Smooth muscle cell (in vitro differentiated cells): ENCODE results near the gene RIPK4. TPM values are rescaled to one million over a fixed set of nuclear protein-coding genes. Genes with fewer than 3 reads are reported as not detected.

ENCODE experiments used
- DNase-seq: peaks from one replicate; lab custom pipeline; 2025; ENCODE audit not compliant: unreplicated experiment; lab: John Stamatoyannopoulos, UW
- H2AFZ ChIP-seq: fragments of 200-600 bp; sonication (generic); 2 replicates; pipeline ENCODE4 v1.6.0; 2016; ENCODE audit warnings: antibody characterized with exemption, low read depth, mild to moderate bottlenecking
- H3F3A ChIP-seq: fragments of 200-600 bp; sonication (generic); 2 replicates; pipeline ENCODE4 v1.6.0; 2017; ENCODE audit warnings: antibody characterized with exemption, low read depth
- H3K27ac ChIP-seq: fragments of 200-600 bp; sonication (generic); 2 replicates; pipeline ENCODE4 v1.5.1; 2016; ENCODE audit warnings: low read depth, mild to moderate bottlenecking
- H3K27me3 ChIP-seq: fragments of 200-600 bp; sonication (generic); 2 replicates; pipeline ENCODE4 v1.6.1; 2016; ENCODE audit warnings: low read depth, mild to moderate bottlenecking
- H3K36me3 ChIP-seq: fragments of 200-600 bp; sonication (generic); 2 replicates; pipeline ENCODE4 v1.5.1; 2016; ENCODE audit warnings: low read depth
- H3K4me1 ChIP-seq: fragments of 200-600 bp; sonication (generic); 2 replicates; pipeline ENCODE4 v1.5.1; 2016; ENCODE audit warnings: low read depth
- H3K4me2 ChIP-seq: fragments of 200-600 bp; sonication (generic); 2 replicates; pipeline ENCODE4 v1.6.0; 2016; ENCODE audit warnings: mild to moderate bottlenecking
- H3K4me3 ChIP-seq: fragments of 200-600 bp; sonication (generic); 2 replicates; pipeline ENCODE4 v1.5.1; 2016; ENCODE audit warnings: mild to moderate bottlenecking
- H3K79me2 ChIP-seq: fragments of 200-600 bp; sonication (generic); 2 replicates; pipeline ENCODE4 v1.6.0; 2016; ENCODE audit warnings: low read depth, mild to moderate bottlenecking
- H3K9ac ChIP-seq: fragments of 200-600 bp; sonication (generic); 2 replicates; pipeline ENCODE4 v1.6.0; 2016; ENCODE audit warnings: low read depth
- H3K9me3 ChIP-seq: fragments of 200-600 bp; sonication (generic); replicated peaks from 2 replicates; pipeline ENCODE4 v1.5.1; 2016; ENCODE audit warnings: low read depth
- H4K20me1 ChIP-seq: fragments of 200-600 bp; sonication (generic); 2 replicates; pipeline ENCODE4 v1.6.0; 2016; ENCODE audit warnings: low read depth
- WGBS: methylation state at CpG from one replicate; pipeline ENCODE4 v1.1.7; 2016; ENCODE audit warnings: low lambda C conversion rate; 5-methylcytosine and 5-hydroxymethylcytosine counted together
- microRNA-seq: library from miRNA; unstranded; fragments of <30 nt; microRNA quantifications from one replicate; pipeline ENCODE4, GENCODE V29; 2016; ENCODE audit warnings: borderline number of aligned reads
- polyA plus RNA-seq: library from polyadenylated mRNA; unstranded; fragments of >200 nt; fragmentation: Nextera tagmentation; extraction: Ambion mirVana; gene quantifications from 2 replicates; pipeline ENCODE4 v1.2.1, GENCODE V29; 2016
- small RNA-seq: library from RNA; depleted of rRNA; stranded (forward); fragments of <200 nt; gene quantifications from one replicate; pipeline ENCODE3, GENCODE V24; 2014
- total RNA-seq: library from RNA; depleted of rRNA; stranded (reverse); fragments of >200 nt; gene quantifications from 2 replicates; pipeline ENCODE4 v1.2.3, GENCODE V29; 2014
- TF ChIP-seq, protein P1 (sequence below): fragments of 200-600 bp; sonication (generic); IDR thresholded peaks from 2 replicates; pipeline ENCODE4 v1.5.1; 2017; ENCODE audit warnings: borderline replicate concordance, mild to moderate bottlenecking, antibody characterized with exemption; ENCODE audit not compliant: insufficient read depth, poor library complexity, severe bottlenecking

The RIPK4 gene
- total and polyA plus RNA-seq, 2 experiments from 2014 or later, result 1.1 to 3.7 TPM

- no peaks in the 10 kb centered on the region for H3K9me3 ChIP-seq
- 95% methylated on average over 10 of the region's 10 CpGs for WGBS
- TF ChIP-seq, protein P1, sequence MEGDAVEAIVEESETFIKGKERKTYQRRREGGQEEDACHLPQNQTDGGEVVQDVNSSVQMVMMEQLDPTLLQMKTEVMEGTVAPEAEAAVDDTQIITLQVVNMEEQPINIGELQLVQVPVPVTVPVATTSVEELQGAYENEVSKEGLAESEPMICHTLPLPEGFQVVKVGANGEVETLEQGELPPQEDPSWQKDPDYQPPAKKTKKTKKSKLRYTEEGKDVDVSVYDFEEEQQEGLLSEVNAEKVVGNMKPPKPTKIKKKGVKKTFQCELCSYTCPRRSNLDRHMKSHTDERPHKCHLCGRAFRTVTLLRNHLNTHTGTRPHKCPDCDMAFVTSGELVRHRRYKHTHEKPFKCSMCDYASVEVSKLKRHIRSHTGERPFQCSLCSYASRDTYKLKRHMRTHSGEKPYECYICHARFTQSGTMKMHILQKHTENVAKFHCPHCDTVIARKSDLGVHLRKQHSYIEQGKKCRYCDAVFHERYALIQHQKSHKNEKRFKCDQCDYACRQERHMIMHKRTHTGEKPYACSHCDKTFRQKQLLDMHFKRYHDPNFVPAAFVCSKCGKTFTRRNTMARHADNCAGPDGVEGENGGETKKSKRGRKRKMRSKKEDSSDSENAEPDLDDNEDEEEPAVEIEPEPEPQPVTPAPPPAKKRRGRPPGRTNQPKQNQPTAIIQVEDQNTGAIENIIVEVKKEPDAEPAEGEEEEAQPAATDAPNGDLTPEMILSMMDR, result no peak
- no peaks in the 10 kb centered on the region for H3K4me1 ChIP-seq
- no peak overlapping the region for H3K4me3 ChIP-seq
- H4K20me1 ChIP-seq, result no peaks in the 10 kb centered on the region
- DNase-seq, result no peak
- no peaks in the 10 kb centered on the region for H3K36me3 ChIP-seq
- no peaks in the 10 kb centered on the region for H3K27me3 ChIP-seq
- no peak overlapping the region for H3K9ac ChIP-seq
- H3F3A ChIP-seq, result no peaks in the 10 kb centered on the region
- H3K27ac ChIP-seq, result no peak overlapping the region
- H3K79me2 ChIP-seq, result no peaks in the 10 kb centered on the region
- H3K4me2 ChIP-seq, result no peak overlapping the region
- H2AFZ ChIP-seq, result no peak overlapping the region
These were observed 74.7 kb downstream of the RIPK4 start for GRCh38 chr21:41692185-41692565.

DNA sequence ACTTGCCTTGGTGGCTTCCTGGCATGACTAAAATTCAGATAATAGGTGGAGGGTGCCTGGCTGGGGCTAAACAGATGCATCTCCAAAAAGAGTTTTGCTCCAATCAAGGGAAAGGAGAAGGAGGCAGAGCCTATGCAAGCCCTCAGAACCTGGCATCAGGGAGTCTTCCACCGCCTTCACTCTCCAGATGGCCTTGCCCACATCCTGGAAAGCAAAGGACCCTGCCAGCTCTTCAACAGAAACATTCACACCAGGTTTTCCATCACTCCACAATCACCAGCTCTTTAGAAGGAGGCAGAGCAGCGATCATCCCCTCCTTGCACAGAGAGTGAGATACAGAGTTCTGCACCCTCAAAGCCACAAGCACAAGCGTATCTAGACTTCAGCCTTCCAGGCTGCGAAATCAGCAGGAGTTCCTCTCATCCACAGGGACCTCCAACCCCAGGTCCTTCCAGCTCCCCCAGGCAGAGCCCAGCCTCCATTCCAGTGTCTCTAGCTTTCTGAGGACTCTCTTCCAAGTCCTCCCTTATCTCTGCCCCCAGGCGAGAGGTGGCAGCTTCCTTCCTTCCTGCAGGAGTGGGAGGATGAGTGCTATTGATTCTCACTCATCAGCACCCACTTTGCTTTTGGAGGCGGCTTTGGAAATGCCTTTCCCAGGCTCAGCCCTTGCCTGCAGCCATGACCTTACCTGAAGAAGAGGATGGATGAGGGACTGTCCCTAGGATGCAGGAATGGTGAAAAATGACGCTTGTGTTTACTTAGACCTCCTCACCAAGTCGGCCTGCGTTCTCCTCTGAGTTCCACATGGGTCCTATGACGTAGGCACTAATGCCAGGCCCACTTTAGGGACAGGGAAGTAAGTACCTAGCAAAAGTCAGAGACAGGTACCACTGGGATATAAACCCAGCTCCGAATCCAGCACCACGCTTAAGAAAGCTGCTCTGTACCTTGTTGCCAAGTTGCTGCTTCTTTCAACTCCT lies 75.4 kb downstream of the RIPK4 start:
- Histone ChIP-seq H2AFZ (no peak overlapping the region), H3K36me3 (no peaks in the 10 kb centered on the region), H3K9ac (no peak overlapping the region), H3K79me2 (no peaks in the 10 kb centered on the region), H3K27me3 (no peaks in the 10 kb centered on the region), H3K9me3 (no peaks in the 10 kb centered on the region), H4K20me1 (no peaks in the 10 kb centered on the region), H3K27ac (no peak overlapping the region), H3F3A (no peaks in the 10 kb centered on the region), H3K4me1 (no peaks in the 10 kb centered on the region), H3K4me3 (no peak overlapping the region), H3K4me2 (no peak overlapping the region)
- TF ChIP-seq, protein P1, result no peak
- WGBS, result 85% methylated on average over 12 of the region's 12 CpGs
- DNase-seq, result no peak

Small RNAs within 50 kb of the gene (microRNA-seq; reads per million reads assigned to microRNA genes)
- gene MIR6814, result not detected

Small RNAs within 50 kb of the gene (small RNA-seq; reads per million reads assigned to genes)
- gene MIR6814, result not detected

Other genes with a start within 250 kb of the RIPK4 start
- gene PRDM15, start 112.3 kb upstream of the RIPK4 start, total RNA-seq, result 5.4 and 6.8 TPM in 2 replicates
- gene PRDM15, start 112.3 kb upstream of the RIPK4 start, polyA plus RNA-seq, result 2.0 and 5.9 TPM in 2 replicates
- 6.1 and 6.2 TPM in 2 replicates for gene C2CD2, start 187.0 kb upstream of the RIPK4 start, total RNA-seq
- 3.4 and 4.2 TPM in 2 replicates for gene C2CD2, start 187.0 kb upstream of the RIPK4 start, polyA plus RNA-seq
- gene ZBTB21, start 243.3 kb upstream of the RIPK4 start, total RNA-seq, result 22.5 and 24.1 TPM in 2 replicates
- 6.2 and 8.4 TPM in 2 replicates for gene ZBTB21, start 243.3 kb upstream of the RIPK4 start, polyA plus RNA-seq